ENCODE data around the gene OBP2A.

GRCh38 chr9:135502873-135503321, 43.0 kb upstream of the OBP2A start:
- TF ChIP-seq CTCF (IDR thresholded peaks at IDR 0.05; ENCODE audit: low read depth, low read length) (no peak), EZH2phosphoT487 (IDR thresholded peaks at IDR 0.05; ENCODE audit: low read depth) (no peak)

Data from OCI-LY3 (cell line).